ENCODE measurements around the gene LRP1B. TPM values are rescaled to one million over a fixed set of nuclear protein-coding genes. Genes with fewer than 3 reads are reported as not detected.
A peak's percentile ranks its signal among the peaks of the same experiment; 100 is the strongest.

The LRP1B gene
- total RNA-seq, 6 experiments from 2014 or later: 0.06 to 1.7 (median 0.15) TPM; not detected in 1

DNA sequence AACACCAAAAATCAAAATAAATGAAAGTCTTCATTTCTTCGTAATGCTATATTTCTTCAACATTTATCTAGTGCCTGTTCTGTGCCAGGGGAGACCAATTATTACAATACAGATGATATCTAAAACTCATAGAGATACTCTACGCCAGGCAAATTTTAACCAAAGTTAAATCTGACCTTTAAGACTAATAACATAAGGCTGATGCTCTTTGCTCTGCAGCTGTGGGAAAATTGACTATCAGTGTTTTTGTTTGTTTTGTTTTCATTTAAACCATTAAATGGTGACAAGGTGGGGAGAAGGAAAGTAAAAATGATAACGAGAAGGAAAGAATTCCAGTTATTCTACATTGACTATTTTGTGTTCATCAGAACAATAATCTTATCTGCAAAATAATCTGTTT is 406.4 kb downstream of the LRP1B start:
- TF ChIP-seq POLR2A (IDR thresholded peaks at IDR 0.05): no peak
- TF ChIP-seq, protein P1, sequence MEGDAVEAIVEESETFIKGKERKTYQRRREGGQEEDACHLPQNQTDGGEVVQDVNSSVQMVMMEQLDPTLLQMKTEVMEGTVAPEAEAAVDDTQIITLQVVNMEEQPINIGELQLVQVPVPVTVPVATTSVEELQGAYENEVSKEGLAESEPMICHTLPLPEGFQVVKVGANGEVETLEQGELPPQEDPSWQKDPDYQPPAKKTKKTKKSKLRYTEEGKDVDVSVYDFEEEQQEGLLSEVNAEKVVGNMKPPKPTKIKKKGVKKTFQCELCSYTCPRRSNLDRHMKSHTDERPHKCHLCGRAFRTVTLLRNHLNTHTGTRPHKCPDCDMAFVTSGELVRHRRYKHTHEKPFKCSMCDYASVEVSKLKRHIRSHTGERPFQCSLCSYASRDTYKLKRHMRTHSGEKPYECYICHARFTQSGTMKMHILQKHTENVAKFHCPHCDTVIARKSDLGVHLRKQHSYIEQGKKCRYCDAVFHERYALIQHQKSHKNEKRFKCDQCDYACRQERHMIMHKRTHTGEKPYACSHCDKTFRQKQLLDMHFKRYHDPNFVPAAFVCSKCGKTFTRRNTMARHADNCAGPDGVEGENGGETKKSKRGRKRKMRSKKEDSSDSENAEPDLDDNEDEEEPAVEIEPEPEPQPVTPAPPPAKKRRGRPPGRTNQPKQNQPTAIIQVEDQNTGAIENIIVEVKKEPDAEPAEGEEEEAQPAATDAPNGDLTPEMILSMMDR (IDR thresholded peaks at IDR 0.05): no peak
- H3K9me3 ChIP-seq: no peaks in the 10 kb centered on the region
- no peaks in the 10 kb centered on the region for H3K27me3 ChIP-seq
- intact Hi-C loops (cut with DNase I): no loop called here
- peaks cover 0 to 8% (median 0%) of the 10 kb centered on the region in 4 donors for H3K4me1 ChIP-seq
- H3K36me3 ChIP-seq: no peaks in the 10 kb centered on the region
- DNase-seq: no peak
- 24% methylated on average over 3 of the region's 3 CpGs for WGBS (ENCODE audit: insufficient coverage, low coverage, low lambda C conversion rate, missing lambda C conversion rate)
- H3K4me3 ChIP-seq: no peak overlapping the region
- ATAC-seq: peak in 3 of 4 donors; percentile 57 to 84 (median 81)
- no peak overlapping the region for H3K27ac ChIP-seq

DNA sequence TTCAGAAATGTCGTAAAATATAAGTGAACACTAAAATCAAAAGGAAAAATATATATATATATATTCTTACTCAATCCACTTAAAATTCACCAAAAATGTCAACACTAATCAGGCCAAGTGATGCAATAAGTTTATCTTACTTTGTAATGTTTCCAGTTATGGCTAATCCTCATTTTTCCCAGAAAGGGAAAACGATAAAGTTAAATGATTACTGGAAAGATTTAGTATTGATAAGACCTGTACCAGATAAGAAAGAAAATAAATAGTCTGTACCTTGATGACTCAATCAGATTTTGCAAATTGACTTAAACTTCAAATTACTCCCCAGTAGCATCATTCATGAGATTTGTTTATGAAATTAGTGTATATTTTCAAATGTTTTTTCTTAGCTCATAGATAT is 407.0 kb downstream of the LRP1B start:
- intact Hi-C loops (cut with DNase I): no loop called here
- ATAC-seq (peak in 3 of 4 donors; percentile 53 to 84 (median 77)), DNase-seq (no peak)
- WGBS (ENCODE audit: insufficient coverage, low coverage, low lambda C conversion rate, missing lambda C conversion rate): 27% methylated on average over 2 of the region's 2 CpGs
- Histone ChIP-seq H3K4me1 (peaks cover 0 to 8% (median 0%) of the 10 kb centered on the region in 4 donors), H3K4me3 (no peak overlapping the region), H3K27ac (no peak overlapping the region), H3K9me3 (no peaks in the 10 kb centered on the region), H3K36me3 (no peaks in the 10 kb centered on the region), H3K27me3 (no peaks in the 10 kb centered on the region)
- TF ChIP-seq, protein P1 (IDR thresholded peaks at IDR 0.05): no peak
- TF ChIP-seq POLR2A (IDR thresholded peaks at IDR 0.05): no peak

DNA sequence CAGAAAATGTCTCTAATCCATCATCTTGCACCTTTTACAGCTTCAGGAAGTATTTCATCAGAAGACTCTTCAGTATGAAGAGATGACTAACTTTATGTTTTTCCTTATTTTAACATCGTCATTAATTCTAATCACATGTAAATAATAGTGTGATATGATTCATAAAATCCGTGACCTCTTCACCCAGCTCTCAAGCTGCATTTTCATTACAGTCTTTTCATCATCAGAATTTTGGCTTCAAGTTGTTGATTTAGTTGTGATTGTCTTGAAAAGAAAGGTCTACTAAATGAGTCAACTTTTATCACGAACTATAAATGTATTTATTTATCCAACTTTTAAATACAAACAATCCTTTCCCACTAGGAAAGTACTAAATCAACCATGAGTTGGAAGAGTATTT is 410.3 kb downstream of the LRP1B start:
- Histone ChIP-seq H3K27ac (no peak overlapping the region), H3K4me3 (no peak overlapping the region), H3K27me3 (no peaks in the 10 kb centered on the region), H3K9me3 (no peaks in the 10 kb centered on the region), H3K36me3 (no peaks in the 10 kb centered on the region), H3K4me1 (peaks cover 0 to 8% (median 0%) of the 10 kb centered on the region in 4 donors)
- ATAC-seq (no peak), DNase-seq (no peak)
- WGBS (ENCODE audit: insufficient coverage, low coverage, low lambda C conversion rate, missing lambda C conversion rate): 62% methylated on average over 3 of the region's 3 CpGs
- TF ChIP-seq POLR2A (IDR thresholded peaks at IDR 0.05): no peak
- TF ChIP-seq, protein P1 (IDR thresholded peaks at IDR 0.05): no peak
- intact Hi-C loops (cut with DNase I): no loop called here

DNA sequence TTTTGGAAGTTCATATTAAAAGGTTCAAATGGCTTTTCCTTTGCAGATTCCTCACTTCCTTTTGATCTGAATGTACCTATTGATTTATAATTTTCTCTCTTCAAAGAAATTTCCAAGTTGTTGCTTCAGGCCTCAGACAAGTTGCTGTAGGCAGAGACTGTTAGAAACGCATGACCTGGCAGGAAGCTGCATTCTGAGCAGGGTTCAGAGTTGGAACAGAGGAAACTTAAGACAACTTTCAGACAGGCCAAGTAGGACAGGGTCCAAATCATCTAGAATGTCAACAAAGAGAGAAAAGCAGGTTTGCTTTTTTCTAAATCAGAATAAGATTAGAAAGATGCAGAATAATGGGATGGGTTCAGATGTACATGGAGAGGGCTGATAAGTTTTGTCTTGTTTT is 416.3 kb downstream of the LRP1B start:
- TF ChIP-seq, protein P1 (IDR thresholded peaks at IDR 0.05): no peak
- TF ChIP-seq POLR2A (IDR thresholded peaks at IDR 0.05): no peak

DNA sequence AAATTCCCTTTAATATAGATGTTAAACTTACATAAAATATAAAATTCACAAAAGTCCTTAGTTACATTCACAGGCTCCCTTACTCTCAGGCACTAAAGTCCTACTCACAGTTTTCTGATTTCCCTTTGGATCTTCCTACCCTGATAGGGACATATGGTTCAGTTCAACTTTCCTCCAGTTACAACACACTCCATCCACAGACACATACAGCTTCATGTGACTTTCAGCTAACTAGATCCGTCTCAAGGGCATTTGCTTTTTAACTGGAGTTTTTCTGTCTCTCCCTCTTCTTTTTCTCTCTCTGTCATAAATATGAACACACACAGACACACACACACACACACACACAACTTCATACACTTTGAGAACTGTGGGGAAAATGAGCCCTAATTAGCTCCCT is 419.2 kb downstream of the LRP1B start:
- Histone ChIP-seq H3K9me3 (no peaks in the 10 kb centered on the region), H3K27me3 (no peaks in the 10 kb centered on the region), H3K36me3 (no peaks in the 10 kb centered on the region), H3K27ac (peak overlapping the region in 2 of 3 donors; percentile 48 to 61), H3K4me3 (no peak overlapping the region), H3K4me1 (peaks cover 0 to 22% (median 2%) of the 10 kb centered on the region in 4 donors)
- ATAC-seq (peak; percentile 77 to 85 (median 79)), DNase-seq (no peak)
- WGBS (ENCODE audit: insufficient coverage, low coverage, low lambda C conversion rate, missing lambda C conversion rate): 14% methylated on average over 1 of the region's 1 CpG
- TF ChIP-seq POLR2A (IDR thresholded peaks at IDR 0.05): no peak
- TF ChIP-seq, protein P1 (IDR thresholded peaks at IDR 0.05): no peak
- intact Hi-C loops (cut with DNase I): no loop called here

More for the DNA sequence above, 416.3 kb downstream of the LRP1B start:
- Histone ChIP-seq H3K9me3 (no peaks in the 10 kb centered on the region), H3K27ac (no peak overlapping the region), H3K36me3 (no peaks in the 10 kb centered on the region), H3K27me3 (no peaks in the 10 kb centered on the region), H3K4me1 (peaks cover 0 to 22% (median 2%) of the 10 kb centered on the region in 4 donors), H3K4me3 (no peak overlapping the region)
- DNase-seq (no peak), ATAC-seq (peak in 1 of 4 donors; percentile 21)
- 12% methylated on average over 1 of the region's 1 CpG for WGBS (ENCODE audit: insufficient coverage, low coverage, low lambda C conversion rate, missing lambda C conversion rate)
- intact Hi-C loops (cut with DNase I): no loop called here

Measured in right lobe of liver (tissue), 6 donors.